Measurements from ENCODE around the gene ARL11. TPM values are rescaled to one million over a fixed set of nuclear protein-coding genes. Genes with fewer than 3 reads are reported as not detected.

Gene ARL11
- total RNA-seq, 2 experiments from 2014 or later: 0.62 to 0.72 TPM

DNA sequence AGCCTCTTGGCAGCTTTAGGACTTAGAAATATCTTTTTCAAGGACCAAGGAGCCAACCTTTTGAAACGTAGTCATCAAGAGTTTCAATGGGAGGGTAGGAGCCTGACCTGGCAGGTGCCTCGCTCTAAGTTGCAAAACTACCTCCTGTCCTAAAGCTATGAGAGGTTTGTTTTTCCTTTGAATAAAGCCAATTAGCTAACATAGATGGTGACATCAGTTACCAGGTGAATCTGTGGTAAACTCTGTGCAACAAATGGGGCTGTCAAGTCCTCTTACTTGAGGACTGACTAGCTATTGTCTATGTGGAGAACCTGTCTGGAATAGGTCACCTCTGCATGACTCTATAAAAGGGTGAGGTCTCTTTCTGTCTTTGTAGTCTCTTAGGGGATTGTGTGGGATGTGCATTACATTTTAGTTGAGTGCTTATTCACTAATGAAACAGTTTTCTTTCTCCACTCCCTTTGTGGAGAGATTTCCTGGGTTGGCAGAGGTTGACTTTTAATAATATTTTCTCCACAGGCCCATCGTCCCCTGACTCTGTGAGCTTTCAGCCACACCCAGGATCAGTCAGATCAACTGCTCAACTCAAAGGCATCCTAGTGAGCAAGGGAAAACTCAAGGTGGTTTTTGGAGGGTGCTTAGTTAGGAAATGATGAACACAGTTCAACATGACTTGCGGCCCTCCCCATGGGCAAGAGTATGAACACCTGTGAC is 9.9 kb downstream of the ARL11 start:
- H3K27me3 Mint-ChIP-seq (ENCODE audit: low read depth): no peaks in the 10 kb centered on the region
- H3K4me3 Mint-ChIP-seq: no peak overlapping the region
- DNase-seq: no peak
- peaks cover 8% of the 10 kb centered on the region for H3K4me1 Mint-ChIP-seq (ENCODE audit: low read depth)
- H3K9me3 Mint-ChIP-seq: no peaks in the 10 kb centered on the region
- CTCF ChIA-PET: interaction anchor here (1.6 kb wide), 1 partner anchor 14 kb away, joined by 4 read pairs; no protein-coding TSS in a partner anchor
- intact Hi-C loops (cut with micrococcal nuclease): no loop called here
- no peak overlapping the region for H3K27ac Mint-ChIP-seq
- H3K36me3 Mint-ChIP-seq (ENCODE audit: low read depth): no peaks in the 10 kb centered on the region

DNA sequence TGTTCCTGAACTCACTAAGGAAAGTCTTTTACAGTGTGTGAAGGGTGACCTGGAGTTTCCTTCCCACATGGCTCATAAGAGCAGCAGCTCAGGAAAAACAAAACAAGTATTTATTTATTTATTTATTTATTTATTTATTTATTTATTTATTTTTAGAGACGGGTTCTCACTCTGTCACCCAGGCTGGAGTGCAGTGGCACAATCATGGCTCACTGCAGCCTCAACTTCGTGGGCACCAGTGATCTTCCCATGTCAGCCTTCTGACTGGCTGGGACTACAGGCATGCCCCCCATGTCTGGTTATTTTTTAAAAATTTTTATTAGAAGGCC is 10.4 kb downstream of the ARL11 start:
- intact Hi-C loops (cut with micrococcal nuclease): no loop called here
- no peaks in the 10 kb centered on the region for H3K36me3 Mint-ChIP-seq (ENCODE audit: low read depth)
- no peaks in the 10 kb centered on the region for H3K27me3 Mint-ChIP-seq (ENCODE audit: low read depth)
- DNase-seq: no peak
- peaks cover 8% of the 10 kb centered on the region for H3K4me1 Mint-ChIP-seq (ENCODE audit: low read depth)
- no peaks in the 10 kb centered on the region for H3K9me3 Mint-ChIP-seq
- CTCF ChIA-PET: interaction anchor here (1.6 kb wide), 1 partner anchor 15 kb away, joined by 4 read pairs; no protein-coding TSS in a partner anchor
- no peak overlapping the region for H3K4me3 Mint-ChIP-seq
- H3K27ac Mint-ChIP-seq: no peak overlapping the region

DNA sequence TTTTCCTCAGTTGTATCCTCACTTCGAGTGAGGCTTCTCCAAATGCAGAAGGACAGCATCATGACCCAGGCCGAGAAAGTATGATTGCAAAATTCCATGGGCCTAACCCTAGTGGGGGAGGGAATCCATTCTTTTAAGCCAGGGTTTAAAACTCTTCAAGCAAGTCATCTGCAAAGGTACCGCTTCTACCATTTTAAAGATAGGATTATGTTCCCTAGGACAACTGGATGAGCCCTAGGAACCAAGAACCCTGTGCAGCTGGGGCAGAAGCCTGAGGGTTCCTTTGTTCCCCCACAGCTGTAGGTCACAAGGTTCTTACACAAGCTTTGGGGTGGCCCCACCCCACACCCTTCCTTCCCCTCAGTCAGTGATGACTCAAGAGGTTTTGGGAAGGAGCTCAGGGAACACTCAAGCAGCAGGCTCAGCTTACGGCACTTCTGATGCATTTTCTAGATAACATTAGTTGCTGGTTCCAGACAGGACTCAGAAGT is 13.5 kb downstream of the ARL11 start:
- no peak overlapping the region for H3K4me3 Mint-ChIP-seq
- H3K36me3 Mint-ChIP-seq (ENCODE audit: low read depth): no peaks in the 10 kb centered on the region
- peaks cover 6% of the 10 kb centered on the region for H3K4me1 Mint-ChIP-seq (ENCODE audit: low read depth)
- intact Hi-C loops (cut with micrococcal nuclease): no loop called here
- no peaks in the 10 kb centered on the region for H3K27me3 Mint-ChIP-seq (ENCODE audit: low read depth)
- no peak overlapping the region for H3K27ac Mint-ChIP-seq
- no peaks in the 10 kb centered on the region for H3K9me3 Mint-ChIP-seq
- CTCF ChIA-PET: no interaction called here
- DNase-seq: no peak

DNA sequence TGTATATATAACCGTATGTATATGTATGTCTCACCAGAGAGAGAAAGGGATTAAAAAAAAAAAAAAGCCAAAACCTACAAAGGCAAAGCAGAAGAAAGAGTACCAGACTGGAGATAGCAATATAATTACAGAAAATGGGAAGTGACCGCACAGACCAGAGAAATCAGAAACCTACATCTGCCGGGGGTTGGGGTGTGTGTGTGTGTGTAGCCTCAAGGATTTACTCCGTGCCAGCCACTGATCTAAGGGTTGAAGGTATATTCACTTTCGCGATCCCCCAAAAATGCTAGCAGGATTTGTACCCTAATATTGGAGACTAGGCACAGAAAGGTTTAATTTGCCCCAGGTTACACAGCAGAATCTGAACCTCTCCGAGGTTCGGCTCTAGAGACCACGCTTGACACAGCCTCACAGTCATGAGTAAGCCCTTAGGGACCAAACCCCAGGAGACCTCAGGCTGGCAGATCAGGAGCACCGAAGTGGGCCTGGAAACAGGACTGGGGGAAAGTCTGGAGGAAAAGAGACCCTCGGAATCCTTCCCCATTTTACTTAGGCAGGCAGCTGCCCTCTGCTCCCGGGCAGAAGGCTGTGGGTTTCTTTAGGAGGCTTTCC is 14.8 kb downstream of the ARL11 start:
- no peak overlapping the region for H3K27ac Mint-ChIP-seq
- H3K4me3 Mint-ChIP-seq: no peak overlapping the region
- H3K9me3 Mint-ChIP-seq: no peaks in the 10 kb centered on the region
- H3K4me1 Mint-ChIP-seq (ENCODE audit: low read depth): peaks cover 6% of the 10 kb centered on the region
- CTCF ChIA-PET: no interaction called here
- intact Hi-C loops (cut with micrococcal nuclease): no loop called here
- DNase-seq: no peak
- H3K36me3 Mint-ChIP-seq (ENCODE audit: low read depth): no peaks in the 10 kb centered on the region
- H3K27me3 Mint-ChIP-seq (ENCODE audit: low read depth): no peaks in the 10 kb centered on the region

DNA sequence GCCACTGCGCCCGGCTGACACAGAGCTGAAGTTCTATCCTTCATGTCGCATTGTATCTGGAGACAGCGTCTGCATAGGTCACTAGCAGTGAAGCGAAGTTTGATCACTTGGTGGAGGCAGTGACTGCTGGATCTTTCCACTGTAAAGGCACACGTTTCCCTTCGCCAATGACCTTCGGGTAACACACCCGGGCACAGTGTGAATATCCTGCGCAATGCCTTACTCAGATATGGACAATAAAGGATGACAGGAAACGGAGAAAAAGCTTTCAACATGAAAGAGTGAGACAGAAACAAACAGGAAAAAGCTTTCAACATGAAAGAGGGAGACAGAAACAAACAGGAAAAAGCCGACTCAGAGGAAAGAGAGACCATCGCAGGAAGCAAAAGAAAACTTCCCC is 17.1 kb downstream of the ARL11 start:
- Mint-ChIP-seq H3K4me1 (ENCODE audit: low read depth) (peaks cover 6% of the 10 kb centered on the region), H3K9me3 (no peaks in the 10 kb centered on the region), H3K27me3 (ENCODE audit: low read depth) (no peaks in the 10 kb centered on the region), H3K36me3 (ENCODE audit: low read depth) (no peaks in the 10 kb centered on the region), H3K27ac (no peak overlapping the region), H3K4me3 (no peak overlapping the region)
- CTCF ChIA-PET: interaction anchor here (0.6 kb wide), 1 partner anchor 34 kb away, joined by 4 read pairs; no protein-coding TSS in a partner anchor
- DNase-seq: peak; percentile 33
- intact Hi-C loops (cut with micrococcal nuclease): no loop called here

DNA sequence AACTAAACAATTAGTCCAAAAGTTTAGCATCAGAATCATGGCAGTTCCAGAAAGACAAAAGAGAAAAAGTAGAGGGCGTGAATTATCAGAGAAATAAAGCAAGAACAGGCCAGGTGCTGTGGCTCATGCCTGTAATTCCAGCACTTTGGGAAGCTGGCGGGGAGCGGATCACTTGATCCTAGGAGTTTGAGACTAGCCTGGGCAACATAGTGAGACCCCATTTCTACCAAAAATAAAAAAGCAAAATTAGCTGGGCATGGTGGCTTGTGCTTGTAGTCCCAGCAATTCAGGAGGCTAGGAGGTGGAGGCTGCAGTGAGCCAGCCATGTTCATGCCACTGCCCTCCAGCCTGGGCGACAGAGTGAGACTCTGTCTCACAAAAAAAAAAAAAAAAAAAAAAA is 18.4 kb downstream of the ARL11 start:
- intact Hi-C loops (cut with micrococcal nuclease): no loop called here
- H3K4me3 Mint-ChIP-seq: no peak overlapping the region
- CTCF ChIA-PET: no interaction called here
- no peaks in the 10 kb centered on the region for H3K27me3 Mint-ChIP-seq (ENCODE audit: low read depth)
- H3K27ac Mint-ChIP-seq: no peak overlapping the region
- DNase-seq: no peak
- H3K9me3 Mint-ChIP-seq: no peaks in the 10 kb centered on the region
- no peaks in the 10 kb centered on the region for H3K36me3 Mint-ChIP-seq (ENCODE audit: low read depth)
- H3K4me1 Mint-ChIP-seq (ENCODE audit: low read depth): peaks cover 6% of the 10 kb centered on the region

DNA sequence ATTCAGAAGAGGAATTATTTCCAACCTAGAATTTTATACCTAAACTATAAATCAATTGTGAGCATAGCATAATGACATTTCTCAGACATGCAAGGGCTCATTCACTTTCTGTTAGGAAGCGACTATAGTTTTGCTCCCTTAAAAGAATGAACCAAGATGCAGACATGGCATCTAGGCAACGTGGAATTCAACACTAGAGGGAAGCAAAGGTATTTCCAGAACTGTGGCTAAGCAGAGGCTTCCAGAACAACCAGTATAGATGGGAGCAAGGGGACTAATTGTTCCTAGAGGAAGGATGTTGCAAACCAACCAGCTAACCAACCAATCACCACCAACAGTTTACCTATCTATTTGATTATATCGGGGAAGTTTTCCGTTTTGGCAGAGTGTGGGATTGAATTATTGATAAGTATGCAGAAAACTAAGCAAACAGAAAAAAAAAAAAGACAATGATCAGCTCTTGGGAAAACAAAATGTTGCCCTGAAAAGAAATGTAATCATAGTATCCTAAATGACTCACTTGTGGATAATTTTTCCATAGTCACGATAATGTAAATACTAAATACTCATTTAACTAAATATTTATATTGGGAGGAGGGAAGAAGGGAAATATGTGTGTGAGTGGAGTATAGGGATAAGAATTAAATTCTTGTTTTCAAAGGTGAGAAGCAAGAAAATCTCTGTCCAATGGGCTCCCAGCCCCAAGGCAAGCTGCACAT is 21.1 kb downstream of the ARL11 start:
- H3K27me3 Mint-ChIP-seq (ENCODE audit: low read depth): no peaks in the 10 kb centered on the region
- CTCF ChIA-PET: interaction anchor here (0.5 to 0.7 kb wide), 3 partner anchors 21 to 542 kb away, joined by 3 to 6 read pairs (median 3); partner anchors contain the start of gene ARL11
- peaks cover 5% of the 10 kb centered on the region for H3K4me1 Mint-ChIP-seq (ENCODE audit: low read depth)
- H3K9me3 Mint-ChIP-seq: no peaks in the 10 kb centered on the region
- no peak overlapping the region for H3K27ac Mint-ChIP-seq
- no peaks in the 10 kb centered on the region for H3K36me3 Mint-ChIP-seq (ENCODE audit: low read depth)
- intact Hi-C loops (cut with micrococcal nuclease): no loop called here
- no peak overlapping the region for H3K4me3 Mint-ChIP-seq
- DNase-seq: no peak

DNA sequence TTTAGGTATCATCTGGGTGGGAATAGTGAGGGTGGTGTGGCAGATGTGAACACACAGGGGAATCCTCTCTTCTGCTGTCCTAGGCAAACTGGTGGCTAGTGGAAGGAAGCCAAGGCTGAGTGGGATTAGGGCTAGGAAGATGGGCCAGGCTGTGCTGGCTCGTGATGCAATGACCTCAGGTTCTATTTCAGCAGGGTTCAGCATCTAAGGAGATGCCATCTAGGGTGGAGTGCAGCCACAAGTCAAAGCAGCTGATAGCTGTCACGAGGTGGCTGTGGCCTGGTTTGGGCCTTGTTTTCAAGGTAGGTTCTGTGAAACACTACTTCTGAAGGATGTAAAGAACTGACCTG is 21.6 kb downstream of the ARL11 start:
- H3K9me3 Mint-ChIP-seq: no peaks in the 10 kb centered on the region
- no peak for DNase-seq
- no peaks in the 10 kb centered on the region for H3K36me3 Mint-ChIP-seq (ENCODE audit: low read depth)
- no peak overlapping the region for H3K27ac Mint-ChIP-seq
- no peak overlapping the region for H3K4me3 Mint-ChIP-seq
- intact Hi-C loops (cut with micrococcal nuclease): no loop called here
- H3K4me1 Mint-ChIP-seq (ENCODE audit: low read depth): peaks cover 5% of the 10 kb centered on the region
- H3K27me3 Mint-ChIP-seq (ENCODE audit: low read depth): no peaks in the 10 kb centered on the region
- CTCF ChIA-PET: interaction anchor here (0.5 to 0.7 kb wide), 3 partner anchors 22 to 541 kb away, joined by 3 to 6 read pairs (median 3); partner anchors contain the start of gene ARL11

DNA sequence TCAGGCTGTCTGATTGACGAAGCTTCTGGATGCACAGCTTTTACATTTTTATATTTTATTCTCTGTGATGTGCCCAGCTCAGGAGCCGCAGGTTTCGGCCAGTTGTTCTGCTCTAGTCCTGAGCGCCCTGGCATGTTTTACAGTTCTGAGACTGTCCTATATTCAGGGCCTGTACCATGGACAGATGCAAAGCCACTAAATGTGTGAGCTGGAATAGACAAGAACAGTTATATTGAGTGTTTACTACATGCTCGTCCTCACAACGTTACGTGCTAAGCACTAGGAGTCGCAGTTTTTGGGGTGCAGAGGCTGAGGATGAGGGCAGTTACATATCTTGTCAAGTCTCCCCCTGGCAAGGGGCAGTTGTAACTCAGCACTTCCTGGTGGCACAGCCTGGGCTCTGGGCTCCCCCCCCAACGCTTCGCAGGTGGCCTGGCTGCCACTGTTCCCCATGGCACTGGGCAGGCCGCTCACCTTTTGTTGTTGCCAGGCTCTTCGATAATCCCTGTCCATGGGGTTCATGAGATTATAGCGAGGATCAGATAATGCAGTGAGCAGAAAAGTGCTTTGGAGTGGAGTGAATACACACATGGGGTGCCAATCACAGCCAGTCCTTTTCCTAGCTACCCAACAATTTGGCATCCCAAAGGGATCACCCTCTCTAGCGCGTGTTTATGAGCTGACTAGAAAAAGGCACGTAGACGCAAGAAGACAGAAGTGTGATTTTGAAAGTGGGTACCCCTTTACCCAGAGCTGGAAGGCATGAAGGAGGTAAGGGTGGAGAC is 23.5 kb downstream of the ARL11 start:
- Mint-ChIP-seq H3K4me3 (no peak overlapping the region), H3K36me3 (ENCODE audit: low read depth) (no peaks in the 10 kb centered on the region), H3K4me1 (ENCODE audit: low read depth) (no peaks in the 10 kb centered on the region), H3K27me3 (ENCODE audit: low read depth) (no peaks in the 10 kb centered on the region), H3K27ac (no peak overlapping the region), H3K9me3 (no peaks in the 10 kb centered on the region)
- DNase-seq: no peak
- intact Hi-C loops (cut with micrococcal nuclease): loop anchor here (1.0 kb wide), 1 partner anchor 197 kb away; no protein-coding TSS in a partner anchor
- CTCF ChIA-PET: no interaction called here

DNA sequence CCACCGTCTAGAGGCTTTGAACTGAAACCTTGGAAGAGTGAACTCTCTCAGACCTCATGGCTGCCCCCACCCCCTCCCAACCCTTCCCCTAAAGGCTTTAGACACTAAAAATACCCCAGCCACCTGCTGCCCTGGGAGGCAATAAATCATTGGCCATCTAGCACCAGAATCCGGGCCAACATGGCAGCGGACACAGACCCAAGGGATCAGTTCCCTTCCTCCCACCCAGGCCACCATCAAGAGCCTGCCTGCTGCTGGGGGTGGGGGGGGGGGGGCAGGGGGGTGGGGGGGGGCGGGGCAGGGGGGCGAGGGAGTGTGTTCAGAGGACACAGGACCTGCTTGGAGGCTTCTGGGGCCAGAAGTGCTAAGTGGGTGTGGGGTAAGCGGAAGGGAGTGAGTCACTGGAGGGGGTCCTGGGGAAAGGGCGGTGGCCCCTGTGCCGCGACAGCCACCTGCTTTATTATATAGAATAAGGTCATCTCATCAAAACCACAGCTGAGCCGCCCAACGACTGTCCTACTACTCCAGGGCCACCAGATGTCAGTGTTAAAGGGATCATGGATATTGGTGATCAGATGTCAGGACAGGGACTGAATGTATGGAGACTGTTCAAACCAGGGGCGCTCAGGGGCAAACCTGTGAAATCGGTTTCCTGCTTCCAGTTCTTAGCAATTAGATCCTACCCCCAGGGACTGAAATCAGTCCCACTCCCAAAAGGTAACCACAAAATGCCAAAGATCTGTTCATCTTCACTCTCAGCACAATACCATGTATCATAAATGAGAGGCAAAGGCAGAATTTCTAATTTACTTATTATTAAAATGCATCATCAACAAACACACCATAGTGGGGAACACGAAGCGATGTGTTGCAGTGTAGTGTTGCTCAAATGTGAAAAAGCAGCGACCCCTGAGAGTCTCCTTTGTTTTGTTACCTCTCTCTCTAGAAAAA is 24.3 kb downstream of the ARL11 start:
- CTCF ChIA-PET: no interaction called here
- DNase-seq: peak; percentile 52
- Mint-ChIP-seq H3K27me3 (ENCODE audit: low read depth) (no peaks in the 10 kb centered on the region), H3K9me3 (no peaks in the 10 kb centered on the region), H3K27ac (no peak overlapping the region), H3K4me1 (ENCODE audit: low read depth) (no peaks in the 10 kb centered on the region), H3K4me3 (no peak overlapping the region), H3K36me3 (ENCODE audit: low read depth) (no peaks in the 10 kb centered on the region)
- intact Hi-C loops (cut with micrococcal nuclease): loop anchor here (1.0 kb wide), 1 partner anchor 196 kb away; no protein-coding TSS in a partner anchor

DNA sequence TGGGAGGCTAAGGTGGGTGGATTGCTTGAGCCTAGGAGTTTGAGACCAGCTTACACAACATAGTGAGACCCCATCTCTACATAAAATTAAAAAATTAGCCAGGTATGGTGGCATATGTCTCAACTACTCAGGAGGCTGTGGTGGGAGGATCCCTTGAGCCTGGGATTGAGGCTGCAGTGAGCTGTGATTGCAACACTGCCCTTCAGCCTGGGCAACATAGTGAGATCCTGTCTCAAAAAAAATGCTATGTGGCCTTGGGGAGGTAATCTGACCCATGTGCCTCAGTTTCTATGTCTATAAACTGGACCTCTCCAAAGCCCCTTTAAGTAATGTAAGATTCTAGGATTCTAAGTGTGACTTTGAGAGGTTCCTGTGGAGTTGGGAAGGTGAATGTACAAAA is 25.2 kb downstream of the ARL11 start:
- Mint-ChIP-seq H3K9me3 (no peaks in the 10 kb centered on the region), H3K27ac (no peak overlapping the region), H3K27me3 (ENCODE audit: low read depth) (no peaks in the 10 kb centered on the region), H3K36me3 (ENCODE audit: low read depth) (peaks cover 1% of the 10 kb centered on the region), H3K4me3 (no peak overlapping the region), H3K4me1 (ENCODE audit: low read depth) (no peaks in the 10 kb centered on the region)
- DNase-seq: no peak
- CTCF ChIA-PET: interaction anchor here (0.7 to 1.6 kb wide), 2 partner anchors 17 to 171 kb away, joined by 3 read pairs; no protein-coding TSS in a partner anchor
- intact Hi-C loops (cut with micrococcal nuclease): no loop called here

All from activated naive CD4-positive, alpha-beta T cell treated with anti-CD3 and anti-CD28 coated beads for 36 hours (primary cell).